ENCODE results near the gene F10. TPM values are rescaled to one million over a fixed set of nuclear protein-coding genes. Genes with fewer than 3 reads are reported as not detected.

The F10 gene
- total RNA-seq, 2 donors from 2014 or later = 21.9 to 27.5 TPM

GRCh38 chr13:113116871-113117271, 5.7 kb upstream of the F10 start:
- H3K4me3 ChIP-seq = no peak overlapping the region
- no peak for DNase-seq (ENCODE audit: low spot score)
- TF ChIP-seq, protein P1, sequence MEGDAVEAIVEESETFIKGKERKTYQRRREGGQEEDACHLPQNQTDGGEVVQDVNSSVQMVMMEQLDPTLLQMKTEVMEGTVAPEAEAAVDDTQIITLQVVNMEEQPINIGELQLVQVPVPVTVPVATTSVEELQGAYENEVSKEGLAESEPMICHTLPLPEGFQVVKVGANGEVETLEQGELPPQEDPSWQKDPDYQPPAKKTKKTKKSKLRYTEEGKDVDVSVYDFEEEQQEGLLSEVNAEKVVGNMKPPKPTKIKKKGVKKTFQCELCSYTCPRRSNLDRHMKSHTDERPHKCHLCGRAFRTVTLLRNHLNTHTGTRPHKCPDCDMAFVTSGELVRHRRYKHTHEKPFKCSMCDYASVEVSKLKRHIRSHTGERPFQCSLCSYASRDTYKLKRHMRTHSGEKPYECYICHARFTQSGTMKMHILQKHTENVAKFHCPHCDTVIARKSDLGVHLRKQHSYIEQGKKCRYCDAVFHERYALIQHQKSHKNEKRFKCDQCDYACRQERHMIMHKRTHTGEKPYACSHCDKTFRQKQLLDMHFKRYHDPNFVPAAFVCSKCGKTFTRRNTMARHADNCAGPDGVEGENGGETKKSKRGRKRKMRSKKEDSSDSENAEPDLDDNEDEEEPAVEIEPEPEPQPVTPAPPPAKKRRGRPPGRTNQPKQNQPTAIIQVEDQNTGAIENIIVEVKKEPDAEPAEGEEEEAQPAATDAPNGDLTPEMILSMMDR (IDR thresholded peaks at IDR 0.05) = no peak
- H3K4me1 ChIP-seq = no peaks in the 10 kb centered on the region
- no peak overlapping the region for H3K27ac ChIP-seq
- no peaks in the 10 kb centered on the region for H3K9me3 ChIP-seq
- H3K27me3 ChIP-seq = no peaks in the 10 kb centered on the region
- H3K36me3 ChIP-seq = no peaks in the 10 kb centered on the region

DNA sequence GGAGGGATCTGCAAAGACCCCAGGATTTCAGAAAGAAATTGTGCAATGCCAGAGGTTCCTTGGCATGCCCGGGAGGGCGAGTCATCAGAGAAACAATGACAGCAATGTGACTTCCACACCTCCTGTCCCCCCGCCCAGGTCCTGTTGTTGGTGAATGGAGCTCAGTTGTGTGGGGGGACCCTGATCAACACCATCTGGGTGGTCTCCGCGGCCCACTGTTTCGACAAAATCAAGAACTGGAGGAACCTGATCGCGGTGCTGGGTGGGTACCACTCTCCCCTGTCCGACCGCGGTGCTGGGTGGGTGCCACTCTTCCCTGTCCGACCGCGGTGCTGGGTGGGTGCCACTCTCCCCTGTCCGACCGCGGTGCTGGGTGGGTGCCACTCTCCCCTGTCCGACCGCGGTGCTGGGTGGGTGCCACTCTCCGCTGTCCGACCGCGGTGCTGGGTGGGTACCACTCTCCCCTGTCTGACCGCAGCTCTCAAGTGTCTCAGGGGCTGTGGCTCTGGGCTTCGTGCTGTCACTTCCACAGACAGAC, 5.2 kb upstream of the F10 start:
- Histone ChIP-seq H3K27me3 (no peaks in the 10 kb centered on the region), H3K36me3 (no peaks in the 10 kb centered on the region), H3K4me1 (no peaks in the 10 kb centered on the region), H3K9me3 (no peaks in the 10 kb centered on the region), H3K4me3 (no peak overlapping the region), H3K27ac (no peak overlapping the region)
- TF ChIP-seq, protein P1 (IDR thresholded peaks at IDR 0.05) = no peak
- DNase-seq (ENCODE audit: low spot score) = no peak

GRCh38 chr13:113117911-113118260, 4.7 kb upstream of the F10 start:
- Histone ChIP-seq H3K9me3 (no peaks in the 10 kb centered on the region), H3K36me3 (no peaks in the 10 kb centered on the region), H3K4me1 (no peaks in the 10 kb centered on the region), H3K27me3 (no peaks in the 10 kb centered on the region), H3K27ac (no peak overlapping the region), H3K4me3 (no peak overlapping the region)
- TF ChIP-seq, protein P1 (IDR thresholded peaks at IDR 0.05) = no peak
- no peak for DNase-seq (ENCODE audit: low spot score)

DNA sequence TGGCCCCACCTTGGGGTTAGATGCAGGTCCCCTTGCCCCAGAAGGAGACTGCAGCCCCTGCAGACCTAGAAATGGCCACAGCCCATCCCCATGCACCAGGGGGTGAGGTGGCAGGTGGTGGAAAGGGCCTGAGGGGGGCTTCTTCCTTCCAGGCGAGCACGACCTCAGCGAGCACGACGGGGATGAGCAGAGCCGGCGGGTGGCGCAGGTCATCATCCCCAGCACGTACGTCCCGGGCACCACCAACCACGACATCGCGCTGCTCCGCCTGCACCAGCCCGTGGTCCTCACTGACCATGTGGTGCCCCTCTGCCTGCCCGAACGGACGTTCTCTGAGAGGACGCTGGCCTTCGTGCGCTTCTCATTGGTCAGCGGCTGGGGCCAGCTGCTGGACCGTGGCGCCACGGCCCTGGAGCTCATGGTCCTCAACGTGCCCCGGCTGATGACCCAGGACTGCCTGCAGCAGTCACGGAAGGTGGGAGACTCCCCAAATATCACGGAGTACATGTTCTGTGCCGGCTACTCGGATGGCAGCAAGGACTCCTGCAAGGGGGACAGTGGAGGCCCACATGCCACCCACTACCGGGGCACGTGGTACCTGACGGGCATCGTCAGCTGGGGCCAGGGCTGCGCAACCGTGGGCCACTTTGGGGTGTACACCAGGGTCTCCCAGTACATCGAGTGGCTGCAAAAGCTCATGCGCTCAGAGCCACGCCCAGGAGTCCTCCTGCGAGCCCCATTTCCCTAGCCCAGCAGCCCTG, 4.2 kb upstream of the F10 start:
- no peaks in the 10 kb centered on the region for H3K27me3 ChIP-seq
- H3K4me1 ChIP-seq = peaks cover 0 to 5% of the 10 kb centered on the region in 2 donors
- no peak overlapping the region for H3K27ac ChIP-seq
- TF ChIP-seq, protein P1 (IDR thresholded peaks at IDR 0.05) = no peak
- H3K4me3 ChIP-seq = no peak overlapping the region
- DNase-seq (ENCODE audit: low spot score) = no peak
- H3K36me3 ChIP-seq = no peaks in the 10 kb centered on the region
- no peaks in the 10 kb centered on the region for H3K9me3 ChIP-seq

GRCh38 chr13:113119166-113119821, 3.3 kb upstream of the F10 start:
- H3K27me3 ChIP-seq = no peaks in the 10 kb centered on the region
- H3K36me3 ChIP-seq = no peaks in the 10 kb centered on the region
- no peak overlapping the region for H3K27ac ChIP-seq
- no peak for DNase-seq (ENCODE audit: low spot score)
- H3K4me3 ChIP-seq = no peak overlapping the region
- no peaks in the 10 kb centered on the region for H3K9me3 ChIP-seq
- peaks cover 0 to 12% of the 10 kb centered on the region in 2 donors for H3K4me1 ChIP-seq
- TF ChIP-seq, protein P1 (IDR thresholded peaks at IDR 0.05) = no peak

Measured in right atrium auricular region (tissue), 2 donors.